HG03457 (cell line): Measurements from ENCODE around the gene CDA.
"Not testable (repeated sequence)": the region's sequence is repeated elsewhere in the genome, so short reads cannot be mapped to it uniquely, and the experiment has no call there.

Source experiments
- ATAC-seq: cut with Tn5 transposase; IDR thresholded peaks from one replicate; pipeline ENCODE4 v1.9.1; 2021; ENCODE audit warnings: moderate number of reproducible peaks; ENCODE audit not compliant: unreplicated experiment

The CDA gene

DNA sequence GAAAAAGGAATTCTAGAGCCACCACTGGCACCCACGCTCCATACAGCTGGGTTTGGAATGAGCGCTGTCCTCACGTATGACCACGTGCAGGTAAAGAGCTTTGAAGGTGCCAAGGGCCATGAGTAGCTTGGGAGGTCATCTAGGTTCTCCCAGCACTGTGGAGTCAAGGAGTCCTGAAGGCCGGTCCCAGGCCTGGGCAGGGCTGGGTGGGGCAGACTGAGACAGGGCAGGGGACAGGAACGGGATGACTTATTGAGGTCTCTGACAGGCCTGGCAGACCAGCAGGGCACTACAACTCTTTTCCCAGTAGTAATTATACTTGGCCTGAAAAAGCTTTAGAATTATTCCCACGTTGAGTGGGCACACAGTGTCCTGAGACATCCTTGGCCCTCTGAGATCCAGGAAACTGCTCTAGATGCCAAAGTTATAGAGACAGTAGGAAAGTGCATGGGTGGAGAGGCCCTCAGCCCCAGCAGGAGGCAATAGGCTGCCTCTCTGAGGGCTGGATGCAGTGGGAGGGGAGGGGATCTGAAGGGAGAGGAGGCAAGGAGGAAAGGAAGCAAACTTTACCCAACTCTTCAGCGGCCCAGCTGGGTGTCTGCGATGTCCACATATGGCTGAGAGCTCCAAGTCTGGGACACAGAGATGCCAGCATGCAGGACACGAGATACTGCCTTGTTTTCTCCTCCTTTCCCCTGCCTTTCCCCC is 1.8 kb upstream of the CDA start:
- ATAC-seq: no peak

DNA sequence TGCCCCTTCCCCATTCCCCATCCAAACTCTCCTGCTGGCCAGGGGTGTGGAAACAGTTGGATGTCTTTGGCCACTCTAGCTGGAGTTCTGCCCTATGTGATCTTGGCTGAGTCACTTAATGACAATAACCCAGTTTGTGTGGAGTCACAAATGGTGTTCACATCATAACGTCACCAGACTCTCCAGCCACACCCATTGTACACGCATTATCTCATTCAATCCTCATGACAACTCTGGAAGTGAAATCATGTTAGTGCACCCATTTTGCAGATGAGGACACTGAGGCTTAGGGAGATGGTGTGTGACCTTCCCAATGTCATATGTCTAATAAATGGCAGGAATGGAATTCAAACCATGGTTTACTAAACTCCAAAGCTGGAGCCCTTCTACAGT is 1.2 kb upstream of the CDA start:
- ATAC-seq: no peak

DNA sequence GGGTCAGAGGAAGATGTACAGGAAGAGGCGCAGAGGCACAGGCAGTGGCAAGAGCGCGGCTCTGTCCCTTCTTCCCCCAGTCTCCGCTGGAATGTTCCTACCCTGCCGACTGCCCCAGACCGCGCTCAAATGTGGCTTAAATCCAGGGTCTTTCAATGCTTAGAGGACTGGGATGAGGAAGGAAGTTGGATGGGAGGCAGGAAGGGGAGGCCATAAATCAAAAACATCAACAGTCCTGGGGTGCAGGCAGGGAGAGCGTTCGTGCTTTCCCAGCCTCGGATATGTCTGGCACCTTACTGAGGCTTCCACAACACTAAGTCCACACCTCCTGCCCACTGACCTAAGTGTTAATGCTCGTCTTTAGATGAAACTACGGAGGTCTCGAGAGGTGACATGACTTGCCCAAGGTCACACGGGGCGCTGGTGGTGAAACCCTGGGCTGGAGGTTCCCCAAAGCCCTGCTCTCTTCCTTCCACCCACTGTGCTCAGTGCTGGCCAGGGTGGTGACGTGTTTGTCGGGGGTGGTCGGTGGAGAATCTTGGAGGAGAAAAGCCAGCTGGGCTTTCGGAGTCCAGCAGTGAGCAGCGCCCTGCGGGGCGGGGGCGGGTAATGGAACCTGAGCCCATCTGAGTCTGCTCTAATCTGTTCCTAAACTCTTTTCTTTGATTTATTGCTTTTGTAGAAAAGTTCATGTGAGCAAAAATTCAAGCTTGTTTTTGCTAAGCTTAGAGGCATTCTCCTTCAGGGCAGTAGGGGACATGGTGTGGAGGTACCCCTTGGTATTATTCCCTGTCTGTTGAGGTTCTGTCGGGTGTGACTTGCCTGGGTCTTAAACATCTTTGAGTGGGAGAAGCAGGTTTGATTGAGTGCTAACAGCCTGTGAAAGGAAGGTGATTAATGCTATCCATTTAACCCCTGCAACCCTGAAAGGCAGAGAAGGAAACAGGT is 708 bp downstream of the CDA start:
- ATAC-seq: no peak

DNA sequence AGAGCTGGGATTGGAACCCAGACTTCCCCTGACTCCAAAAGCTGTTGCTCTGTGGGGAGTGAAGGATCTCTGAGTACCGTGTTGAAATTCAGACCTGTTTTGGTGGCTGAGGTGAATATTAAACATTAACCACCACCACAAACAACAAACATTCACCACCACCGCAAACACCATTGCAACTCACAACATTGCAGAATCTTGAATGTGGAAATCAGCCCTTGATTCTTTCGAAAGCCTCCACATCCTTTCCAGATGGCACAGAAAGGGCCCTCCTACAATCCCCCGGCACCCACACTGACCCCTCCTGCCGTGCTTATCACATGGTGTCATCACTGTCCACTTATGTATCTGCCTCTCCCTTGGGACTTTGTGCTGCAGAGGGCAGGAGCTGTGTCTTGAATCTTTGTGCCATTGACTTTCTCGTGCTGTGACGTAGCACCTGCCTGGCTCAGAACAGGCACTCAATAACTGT is 1.4 kb downstream of the CDA start:
- no peak for ATAC-seq

DNA sequence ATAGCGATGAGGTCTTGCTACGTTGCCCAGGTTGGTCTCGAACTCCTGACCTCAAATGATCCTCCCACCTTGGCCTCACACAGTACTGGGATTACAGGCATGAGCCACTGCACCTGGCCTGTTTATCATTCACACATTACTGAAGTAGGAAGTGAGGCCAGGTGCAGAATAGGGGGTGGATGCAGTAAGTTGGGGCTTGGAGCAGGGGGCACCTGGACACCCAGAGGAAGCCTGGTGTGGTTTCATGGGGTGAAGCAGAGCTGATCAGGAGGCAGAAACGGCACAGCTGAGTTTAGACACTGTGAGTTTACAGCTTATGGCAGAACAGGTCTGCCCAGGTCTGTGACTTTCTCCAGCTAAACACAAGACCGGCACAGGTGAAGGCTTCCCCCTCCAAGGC is 4.9 kb downstream of the CDA start:
- no peak for ATAC-seq

DNA sequence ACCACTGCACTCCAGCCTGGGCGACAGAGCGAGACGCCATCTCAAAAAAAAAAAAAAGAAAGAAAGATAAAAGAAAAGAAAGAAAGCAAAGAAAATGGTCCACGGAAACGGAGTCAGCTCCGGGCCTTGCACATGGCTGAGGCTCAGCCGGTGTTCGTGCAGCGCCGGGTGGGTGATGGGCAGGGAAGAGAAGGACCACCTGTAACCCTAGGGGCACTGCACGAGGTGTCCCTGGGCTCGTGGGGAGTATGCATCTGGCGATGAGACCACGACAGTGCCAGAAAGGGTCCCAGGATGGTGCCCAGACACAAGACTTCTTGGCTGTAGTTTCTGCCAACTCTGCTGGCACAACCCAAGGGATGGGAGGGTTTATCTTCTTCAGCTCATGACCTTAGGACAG is 5.8 kb downstream of the CDA start:
- no peak for ATAC-seq

DNA sequence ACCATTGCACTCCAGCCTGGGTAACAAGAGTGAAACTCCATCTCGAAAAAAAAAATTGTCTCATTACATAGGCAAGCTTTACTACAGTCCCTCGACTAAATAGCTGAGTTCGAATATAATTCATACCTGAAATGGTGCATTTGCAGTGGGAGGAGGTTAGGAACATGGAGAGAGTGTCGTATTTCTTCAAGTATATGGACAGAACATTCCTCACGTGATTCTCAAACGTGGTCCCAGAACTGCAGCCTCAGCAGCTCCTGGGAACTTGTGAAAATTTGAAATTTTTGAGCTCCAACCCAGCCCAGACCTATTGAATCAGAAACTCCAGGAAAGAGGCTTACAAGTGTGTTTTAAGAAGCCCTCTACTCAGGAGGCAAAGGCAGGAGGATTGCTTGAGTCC is 7.2 kb downstream of the CDA start:
- no peak for ATAC-seq

DNA sequence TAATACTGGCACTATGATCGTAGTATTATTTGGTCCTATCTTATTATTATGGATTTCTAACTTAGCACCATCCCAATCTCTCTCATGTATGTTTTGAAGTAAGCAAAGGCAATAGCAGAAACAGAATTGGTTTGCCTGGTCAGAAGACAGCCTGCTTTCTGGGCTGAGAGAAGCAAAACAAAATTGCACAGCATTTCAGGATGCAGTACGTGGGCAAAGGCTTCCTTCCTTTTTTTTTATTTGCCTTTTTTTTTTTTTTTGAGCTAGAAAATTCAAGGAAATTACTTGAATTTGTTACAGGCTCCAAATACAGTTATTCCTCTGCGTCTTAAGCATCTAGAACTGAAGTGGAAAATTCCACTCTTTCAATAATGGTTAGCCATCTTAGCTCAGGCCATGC is 8.8 kb downstream of the CDA start:
- ATAC-seq: no peak

DNA sequence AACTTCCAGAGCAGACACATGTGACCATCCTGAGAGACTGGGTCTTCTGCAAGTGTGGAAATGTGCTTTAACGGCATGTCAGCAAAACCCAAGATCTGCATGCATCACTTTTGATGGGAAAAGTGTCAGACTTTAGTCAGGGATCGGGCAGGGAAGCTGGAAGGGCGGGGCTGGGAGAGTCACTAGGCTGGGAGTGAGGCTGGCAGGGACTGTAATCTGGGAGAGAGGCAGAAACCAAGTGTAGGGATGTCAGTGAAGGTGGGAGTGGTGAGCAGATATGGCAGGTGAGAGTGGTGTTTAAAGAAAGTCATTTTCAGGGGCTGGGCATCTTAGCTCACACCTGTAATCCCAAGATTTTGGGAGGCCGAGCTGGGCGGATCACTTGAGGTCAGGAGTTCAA is 11.3 kb downstream of the CDA start:
- ATAC-seq: no peak

DNA sequence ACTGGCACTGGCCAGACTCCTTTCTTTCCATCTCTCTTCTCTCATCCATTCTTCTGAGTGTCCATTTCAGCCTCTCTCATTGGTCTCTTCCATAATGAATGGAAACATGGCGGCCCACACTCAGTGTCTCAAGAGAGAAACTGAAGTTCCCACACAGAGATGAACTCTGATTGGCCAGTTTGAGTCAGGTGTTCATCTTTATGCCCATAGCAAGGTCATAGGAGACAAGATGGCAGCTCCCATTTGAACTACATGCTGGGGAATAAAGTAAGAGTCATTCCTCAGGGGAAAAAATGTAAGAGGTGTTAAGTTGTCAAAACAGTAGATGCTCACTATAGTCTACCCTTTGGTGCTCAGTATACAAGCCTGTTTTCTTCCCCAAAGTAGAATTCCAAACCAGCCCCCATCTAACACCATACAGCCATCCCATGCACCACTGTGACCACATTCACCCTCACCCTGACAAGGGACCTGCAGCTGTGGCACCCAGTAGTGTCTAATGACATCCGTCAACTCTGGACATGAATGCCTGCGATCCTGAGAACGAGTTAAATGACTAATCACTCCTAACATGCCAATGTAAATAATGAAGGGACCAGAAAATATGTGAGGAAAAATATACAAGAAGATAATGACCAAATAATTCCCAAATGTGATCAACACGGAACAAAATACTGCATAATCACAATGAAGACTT is 12.4 kb downstream of the CDA start:
- no peak for ATAC-seq

DNA sequence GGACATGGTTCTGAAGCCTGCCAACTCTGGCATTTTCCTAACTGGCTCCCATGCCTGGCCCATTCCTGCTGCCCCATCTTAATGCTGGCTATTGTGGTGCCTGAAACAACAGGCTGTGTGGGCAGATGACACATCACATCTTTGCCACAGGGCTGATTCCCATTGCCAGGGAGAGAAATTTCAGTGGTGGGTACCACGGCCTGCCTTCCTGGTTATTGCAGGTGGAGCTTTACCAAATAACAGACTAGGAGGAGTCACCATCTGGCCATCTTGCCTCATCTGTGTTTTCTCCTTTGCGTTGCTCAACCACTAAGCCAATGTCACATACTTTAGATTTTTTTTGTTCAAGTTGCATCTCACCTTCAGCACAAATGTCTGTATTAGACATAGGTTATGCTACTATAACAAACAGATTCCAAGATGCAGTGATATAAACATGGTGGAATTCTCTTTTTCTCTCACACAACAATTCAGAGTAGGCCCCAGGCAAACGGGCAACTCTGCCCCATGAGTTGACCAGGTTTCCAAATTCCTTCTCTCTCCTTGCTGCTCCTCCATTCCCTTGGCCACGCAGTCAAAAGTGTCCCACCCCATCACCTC is 14.1 kb downstream of the CDA start:
- no peak for ATAC-seq

DNA sequence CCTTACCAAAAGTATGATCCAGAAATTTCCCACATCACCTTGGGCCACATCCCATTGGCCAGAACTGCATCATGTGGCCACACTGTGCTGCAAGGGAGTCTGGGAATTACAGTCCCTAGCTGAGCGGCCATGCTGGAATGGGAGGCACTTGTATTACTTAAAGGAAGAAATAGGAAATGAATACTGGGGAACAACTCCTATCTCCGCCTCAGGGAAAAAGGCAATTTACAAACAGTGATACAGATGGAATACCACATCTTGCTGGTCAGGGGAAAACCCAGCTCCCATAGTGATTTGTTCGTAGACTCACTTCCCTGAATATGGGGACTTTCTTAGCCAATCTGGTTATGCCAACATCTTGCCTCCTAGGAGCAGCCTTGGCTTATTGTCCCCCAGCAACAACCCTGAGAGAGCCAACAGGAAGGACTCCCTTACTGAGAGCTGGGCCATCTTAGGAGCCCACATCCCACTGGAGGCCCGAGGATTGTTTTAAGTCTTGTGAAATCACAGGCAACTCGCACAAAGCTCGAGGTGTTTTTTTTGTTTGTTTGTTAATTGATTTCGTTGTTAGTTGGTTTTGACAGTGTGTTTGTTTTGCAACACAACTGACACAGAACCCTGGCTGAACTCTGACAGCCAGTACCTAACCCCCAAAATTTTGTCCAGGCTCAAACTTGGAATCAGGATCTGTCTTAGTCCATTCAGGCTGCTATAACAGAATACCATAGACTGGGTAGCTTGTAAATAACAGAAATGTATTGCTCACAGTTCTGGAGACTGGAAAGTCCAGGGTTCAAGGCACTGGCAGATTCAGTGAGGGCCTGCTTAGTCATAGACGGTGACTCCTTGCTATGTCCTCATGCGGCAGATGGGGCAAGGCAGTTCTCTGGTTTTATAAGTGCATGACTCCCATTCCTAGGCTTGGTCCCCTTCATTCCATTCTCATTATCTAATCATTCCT is 14.9 kb downstream of the CDA start:
- ATAC-seq: no peak

DNA sequence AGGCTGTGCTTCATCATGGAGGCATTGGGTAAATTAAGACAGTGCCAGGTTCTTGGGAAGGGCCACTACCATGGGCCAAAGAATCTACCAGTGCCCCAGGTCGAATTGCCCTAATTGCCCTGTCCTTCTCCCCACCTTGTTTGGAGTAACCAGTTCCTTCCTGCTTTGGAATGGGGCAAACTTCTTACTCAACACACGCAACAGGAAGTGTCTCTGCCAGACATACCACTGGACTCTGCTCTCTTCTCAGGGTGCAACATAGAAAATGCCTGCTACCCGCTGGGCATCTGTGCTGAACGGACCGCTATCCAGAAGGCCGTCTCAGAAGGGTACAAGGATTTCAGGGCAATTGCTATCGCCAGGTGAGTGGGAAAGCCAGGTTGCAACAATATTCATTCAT is 15.8 kb downstream of the CDA start:
- no peak for ATAC-seq

DNA sequence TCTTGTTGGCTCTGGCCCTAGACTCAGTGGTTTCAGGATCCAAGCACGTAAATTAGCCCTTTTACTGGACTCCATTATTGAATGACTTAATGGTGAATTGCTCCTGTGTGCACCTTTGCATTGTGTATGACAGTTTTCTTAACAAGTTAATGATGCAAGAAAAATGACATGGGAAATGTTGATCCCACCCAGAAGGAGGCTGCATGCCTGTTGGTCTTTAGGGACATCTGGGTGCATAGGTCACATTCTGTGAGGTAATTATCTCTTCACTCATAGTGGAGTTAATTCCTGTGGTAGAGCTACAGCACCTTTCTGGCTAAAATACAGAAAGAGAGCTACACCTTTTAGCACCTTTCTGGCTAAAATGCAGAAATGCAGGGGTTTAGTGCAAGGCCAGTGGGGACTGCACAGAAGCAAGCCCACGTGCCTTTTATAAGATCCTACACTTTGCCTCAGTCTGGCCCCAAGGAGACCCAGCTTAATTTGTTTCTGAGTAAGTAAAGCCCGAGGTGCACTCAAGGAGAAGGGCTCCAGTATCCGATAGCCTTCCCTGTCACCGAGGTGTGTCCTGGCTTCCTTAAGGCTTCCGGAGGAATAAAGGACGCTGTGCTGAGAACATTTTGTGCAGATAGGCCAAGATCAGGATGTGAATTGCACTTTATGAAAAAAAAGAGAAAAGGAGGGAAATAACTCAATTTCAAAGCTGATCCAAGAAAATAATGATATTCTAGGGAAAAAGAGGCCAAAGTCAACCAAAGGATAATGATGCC is 18.1 kb downstream of the CDA start:
- ATAC-seq: not testable (repeated sequence)

DNA sequence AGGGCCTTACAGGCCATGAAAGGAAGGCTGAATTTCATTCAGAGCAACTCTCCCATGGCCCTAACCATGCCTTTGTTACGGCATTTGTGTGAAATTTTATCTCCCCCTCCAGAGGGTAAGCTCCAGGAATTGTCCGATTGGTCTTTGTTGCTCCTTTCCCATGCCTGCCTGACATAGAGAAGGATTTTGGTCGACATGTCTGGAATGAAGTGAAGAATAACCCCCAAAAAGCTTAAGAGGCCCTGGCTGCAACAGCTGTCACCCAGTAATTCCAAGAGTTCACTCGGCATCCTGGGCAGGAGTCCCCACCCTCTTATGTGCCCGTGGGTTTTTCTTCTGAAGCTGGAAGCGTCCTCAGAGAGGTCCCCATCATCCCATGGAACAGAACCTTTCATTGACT is 20.6 kb downstream of the CDA start:
- ATAC-seq: no peak

DNA sequence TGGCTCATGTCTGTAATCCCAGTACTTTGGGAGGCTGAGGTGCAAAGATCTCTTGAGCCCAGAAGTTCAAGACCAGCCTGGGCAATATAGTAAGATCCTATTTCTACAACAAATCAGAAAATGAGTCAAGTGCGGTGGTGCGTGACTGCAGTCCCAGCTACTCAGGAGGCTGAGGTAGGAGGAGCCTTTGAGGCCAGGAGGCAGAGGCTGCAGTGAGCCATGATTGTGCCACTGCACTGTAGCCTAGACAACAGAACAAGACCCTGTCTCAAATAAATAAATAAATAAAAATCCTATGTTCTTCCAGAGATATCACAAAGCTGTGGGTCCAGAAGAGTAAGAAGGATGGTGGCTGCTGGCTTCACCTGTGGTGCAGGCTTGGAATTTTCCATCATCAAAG is 22.1 kb downstream of the CDA start:
- no peak for ATAC-seq

DNA sequence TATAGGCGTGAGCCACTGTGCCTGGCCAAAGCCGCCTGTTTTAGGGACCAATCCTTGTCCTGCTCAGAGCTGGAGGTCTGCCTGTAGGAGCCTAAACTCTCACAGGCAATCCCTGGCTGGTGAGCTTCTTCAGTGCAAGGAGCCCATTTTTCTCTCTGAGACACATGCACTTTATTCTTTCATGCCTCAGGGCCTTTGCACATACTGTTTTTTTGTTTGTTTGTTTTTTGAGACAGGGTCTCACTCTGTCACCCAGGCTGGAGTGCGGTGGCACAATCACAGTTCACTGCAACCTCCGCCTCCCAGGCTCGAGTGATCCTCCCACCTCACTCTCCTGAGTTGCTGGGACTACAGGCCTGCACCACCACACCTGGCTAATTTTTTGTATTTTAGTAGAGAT is 22.8 kb downstream of the CDA start:
- ATAC-seq: no peak

DNA sequence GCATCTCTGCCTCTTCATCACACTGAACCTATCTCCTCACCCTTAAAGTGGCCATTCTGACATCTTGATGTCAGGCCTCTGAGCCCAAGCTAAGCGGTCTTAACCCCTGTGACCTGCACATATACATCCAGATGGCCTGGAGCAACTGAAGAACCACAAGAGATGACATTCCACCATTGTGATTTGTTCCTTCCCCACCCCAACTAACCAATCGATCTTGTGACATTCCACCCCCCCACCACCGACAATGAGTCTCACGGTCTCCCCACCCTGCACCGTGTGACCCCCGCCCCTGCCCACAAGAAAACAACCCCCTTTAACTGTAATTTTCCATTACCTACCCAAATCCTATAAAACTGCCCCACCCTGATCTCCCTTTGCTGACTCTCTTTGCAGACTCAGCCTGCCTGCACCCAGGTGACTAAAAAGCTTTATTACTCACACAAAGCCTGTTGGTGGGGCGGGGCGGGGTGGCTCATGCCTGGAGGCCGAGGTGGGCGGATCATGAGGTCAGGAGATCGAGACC is 23.4 kb downstream of the CDA start:
- no peak for ATAC-seq

DNA sequence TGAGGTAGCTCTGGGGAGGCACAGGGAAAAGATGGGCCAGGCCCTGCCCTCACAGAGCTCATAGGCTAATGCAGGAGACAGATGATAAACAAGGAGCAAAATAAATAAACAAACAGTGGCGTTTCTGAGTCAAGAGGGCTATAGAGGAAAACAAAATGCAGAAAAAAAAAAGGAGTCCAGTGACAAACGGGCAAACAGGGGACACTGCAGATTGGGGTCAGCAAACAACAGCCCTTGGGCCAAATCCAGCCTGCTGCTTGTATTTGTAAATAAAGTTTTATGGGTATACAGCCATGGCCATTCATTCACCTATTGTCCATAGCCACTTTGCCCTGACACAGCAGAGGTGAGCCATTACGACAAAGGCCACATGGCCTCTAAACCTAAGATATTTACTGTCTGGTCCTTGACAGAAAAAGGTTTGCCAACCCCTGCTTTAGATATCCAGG is 25.3 kb downstream of the CDA start:
- no peak for ATAC-seq
